NOMO-1 (cell line): ENCODE data around the gene OR2AT4.

Experiments
- DNase-seq, 2 experiments: peaks; one replicate each; lab custom pipeline; 2025; ENCODE audit not compliant: unreplicated experiment in 2 of 2; lab: John Stamatoyannopoulos, UW

The OR2AT4 gene

GRCh38 chr11:75031771-75032549 is 64.7 kb downstream of the OR2AT4 start:
- DNase-seq = peak in 1 of 2 experiments; percentile 3
